ENCODE data around the gene F11R. TPM values are rescaled to one million over a fixed set of nuclear protein-coding genes. Genes with fewer than 3 reads are reported as not detected.
A peak's percentile ranks its signal among the peaks of the same experiment; 100 is the strongest.

Gene F11R
- total and polyA plus RNA-seq, 2 donors (not counting 1 experiment from before 2014, with no cell fraction given): 16.4 to 17.3 TPM

DNA sequence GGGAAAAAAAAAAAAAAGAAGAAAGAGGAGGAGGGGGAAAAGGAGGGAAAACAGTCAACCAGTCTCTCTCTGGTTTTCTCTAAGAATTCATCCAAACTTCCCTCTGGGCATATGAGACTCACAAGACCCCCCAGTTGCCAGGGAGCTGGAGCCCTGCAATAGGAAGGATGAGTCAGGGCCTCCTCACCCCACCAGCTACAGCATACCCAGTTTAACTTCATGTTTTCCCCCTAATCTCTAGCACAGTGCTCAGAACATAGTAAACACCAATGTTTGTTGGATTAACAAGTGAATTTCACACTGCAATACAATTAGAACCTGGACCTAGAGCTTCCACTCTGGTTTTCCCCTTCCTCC lies 7.8 kb downstream of the F11R start:
- Mint-ChIP-seq H3K27ac (peak overlapping the region; percentile 99), H3K4me3 (peak overlapping the region; percentile 89), H3K27me3 (no peaks in the 10 kb centered on the region), H3K4me1 (peaks cover 22% of the 10 kb centered on the region), H3K9me3 (ENCODE audit: insufficient read depth) (no peaks in the 10 kb centered on the region)
- Histone ChIP-seq H3K9ac (ENCODE audit: low read length) (peak overlapping the region; percentile 57), H3K9me3 (ENCODE audit: control extremely low read depth in 1 of 3, control insufficient read depth in 2 of 3, insufficient read depth in 1 of 3, low read length in 2 of 3) (no peaks in the 10 kb centered on the region), H4K20me1 (ENCODE audit: control insufficient read depth, insufficient read depth, low read length, poor library complexity, severe bottlenecking) (no peaks in the 10 kb centered on the region), H3K79me2 (ENCODE audit: control insufficient read depth, insufficient read depth, low read length) (peaks cover 20% of the 10 kb centered on the region), H2AFZ (ENCODE audit: insufficient read depth, low read depth, low read length, poor library complexity, severe bottlenecking) (peak overlapping the region; percentile 44), H3K4me2 (replicated peaks; ENCODE audit: low read depth, low read length, poor library complexity, severe bottlenecking) (peak overlapping the region; percentile 76), H3K4me1 (ENCODE audit: control insufficient read depth in 2 of 2, insufficient read depth in 2 of 2, low read length in 2 of 2) (peaks cover 19 to 25% of the 10 kb centered on the region in 2 donors), H3K27me3 (replicated peaks in 1 of 4; ENCODE audit: control extremely low read depth in 1 of 4, control insufficient read depth in 3 of 4, insufficient read depth in 4 of 4, low read length in 3 of 4) (no peaks in the 10 kb centered on the region), H3K36me3 (replicated peaks in 1 of 2; ENCODE audit: control extremely low read depth in 1 of 2, control insufficient read depth in 1 of 2, extremely low read depth in 1 of 2, insufficient read depth in 2 of 2, low read length in 1 of 2) (no peaks in the 10 kb centered on the region), H3K27ac (ENCODE audit: low read length in 2 of 2) (peak overlapping the region; percentile 76 to 86), H3K4me3 (ENCODE audit: control extremely low read depth in 1 of 5, extremely low read depth in 1 of 5, insufficient read depth in 1 of 5, low read depth in 2 of 5, low read length in 4 of 5) (peak overlapping the region; percentile 20 to 65 (median 52))
- ATAC-seq (ENCODE audit: low read depth) (no peak), DNase-seq (no peak)
- intact Hi-C loops (cut with micrococcal nuclease): loop anchor here (1.0 kb wide), 2 partner anchors 8 to 32 kb away; partner anchors contain the start of genes F11R and USF1
- POLR2A ChIA-PET: interaction anchor here (0.7 to 2.4 kb wide), 5 partner anchors 8 to 217 kb away, joined by 4 to 27 read pairs (median 4); partner anchors contain the start of genes F11R, LY9 and USF1
- TF ChIP-seq CTCF (IDR thresholded peaks at IDR 0.05): no peak
- TF ChIP-seq EZH2 (IDR thresholded peaks at IDR 0.05; ENCODE audit: borderline replicate concordance, insufficient read depth, low read depth, low read length, poor library complexity, severe bottlenecking): no peak
- CTCF ChIA-PET: interaction anchor here (0.5 to 5.4 kb wide), 13 partner anchors 10 to 227 kb away, joined by 3 to 45 read pairs (median 3); partner anchors contain the start of genes ARHGAP30, TSTD1 and USF1

DNA sequence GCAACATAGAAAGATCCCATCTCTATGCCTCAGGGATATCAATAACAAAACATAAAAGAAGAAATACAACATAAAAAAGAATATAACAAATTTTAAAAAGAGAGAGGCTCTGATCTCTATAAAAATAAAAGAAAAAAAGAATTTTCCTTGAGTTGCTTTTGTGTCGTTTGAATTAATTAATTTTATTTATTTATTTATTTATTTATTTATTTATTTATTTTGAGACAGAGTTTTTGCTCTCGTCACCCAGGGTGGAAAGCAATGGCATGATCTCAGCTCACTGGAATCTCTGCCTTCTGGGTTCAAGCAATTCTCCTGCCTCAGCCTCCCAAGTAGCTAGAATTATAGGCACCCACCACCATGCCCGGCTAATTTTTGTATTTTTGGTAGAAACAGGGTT lies 8.5 kb downstream of the F11R start:
- ATAC-seq (ENCODE audit: low read depth) (no peak), DNase-seq (no peak)
- no peaks in the 10 kb centered on the region for H3K9me3 ChIP-seq (ENCODE audit: control extremely low read depth in 1 of 3, control insufficient read depth in 2 of 3, insufficient read depth in 1 of 3, low read length in 2 of 3)
- no peak overlapping the region for H3K9ac ChIP-seq (ENCODE audit: low read length)
- H3K4me2 ChIP-seq (replicated peaks; ENCODE audit: low read depth, low read length, poor library complexity, severe bottlenecking): peak overlapping the region; percentile 76
- intact Hi-C loops (cut with micrococcal nuclease): no loop called here
- POLR2A ChIA-PET: interaction anchor here (0.9 kb wide), 1 partner anchor 85 kb away, joined by 4 read pairs; no protein-coding TSS in a partner anchor
- Mint-ChIP-seq H3K4me1 (peaks cover 22% of the 10 kb centered on the region), H3K27ac (no peak overlapping the region), H3K9me3 (ENCODE audit: insufficient read depth) (no peaks in the 10 kb centered on the region), H3K27me3 (no peaks in the 10 kb centered on the region), H3K4me3 (no peak overlapping the region)
- H3K79me2 ChIP-seq (ENCODE audit: control insufficient read depth, insufficient read depth, low read length): peaks cover 26% of the 10 kb centered on the region
- H2AFZ ChIP-seq (ENCODE audit: insufficient read depth, low read depth, low read length, poor library complexity, severe bottlenecking): no peak overlapping the region
- no peak overlapping the region for H3K4me3 ChIP-seq (ENCODE audit: control extremely low read depth in 1 of 5, extremely low read depth in 1 of 5, insufficient read depth in 1 of 5, low read depth in 2 of 5, low read length in 4 of 5)
- H3K4me1 ChIP-seq (ENCODE audit: control insufficient read depth in 2 of 2, insufficient read depth in 2 of 2, low read length in 2 of 2): peaks cover 19 to 25% of the 10 kb centered on the region in 2 donors
- H3K36me3 ChIP-seq (replicated peaks in 1 of 2; ENCODE audit: control extremely low read depth in 1 of 2, control insufficient read depth in 1 of 2, extremely low read depth in 1 of 2, insufficient read depth in 2 of 2, low read length in 1 of 2): peaks cover 0 to under 1% of the 10 kb centered on the region in 2 experiments
- CTCF ChIA-PET: interaction anchor here (1.7 to 5.4 kb wide), 3 partner anchors 15 to 85 kb away, joined by 4 to 45 read pairs (median 15); partner anchors contain the start of gene ARHGAP30
- no peaks in the 10 kb centered on the region for H4K20me1 ChIP-seq (ENCODE audit: control insufficient read depth, insufficient read depth, low read length, poor library complexity, severe bottlenecking)
- no CpG with 5 or more reads among the region's 3 CpGs for WGBS (ENCODE audit: insufficient coverage)
- TF ChIP-seq EZH2 (IDR thresholded peaks at IDR 0.05; ENCODE audit: borderline replicate concordance, insufficient read depth, low read depth, low read length, poor library complexity, severe bottlenecking) (no peak), CTCF (IDR thresholded peaks at IDR 0.05) (no peak)
- H3K27me3 ChIP-seq (replicated peaks in 1 of 4; ENCODE audit: control extremely low read depth in 1 of 4, control insufficient read depth in 3 of 4, insufficient read depth in 4 of 4, low read length in 3 of 4): no peaks in the 10 kb centered on the region
- peak overlapping the region in 1 of 2 donors; percentile 86 for H3K27ac ChIP-seq (ENCODE audit: low read length in 2 of 2)
